HG03469 (cell line): ENCODE measurements around the gene DNAH17.
A peak's percentile ranks its signal among the peaks of the same experiment; 100 is the strongest.
"Not testable (repeated sequence)": the region's sequence is repeated elsewhere in the genome, so short reads cannot be mapped to it uniquely, and the experiment has no call there.

Experiments used
- ATAC-seq: cut with Tn5 transposase; IDR thresholded peaks from one replicate; pipeline ENCODE4 v1.9.1; 2021; ENCODE audit warnings: mild to moderate bottlenecking, moderate library complexity, moderate number of reproducible peaks; ENCODE audit not compliant: unreplicated experiment

DNAH17 gene

DNA sequence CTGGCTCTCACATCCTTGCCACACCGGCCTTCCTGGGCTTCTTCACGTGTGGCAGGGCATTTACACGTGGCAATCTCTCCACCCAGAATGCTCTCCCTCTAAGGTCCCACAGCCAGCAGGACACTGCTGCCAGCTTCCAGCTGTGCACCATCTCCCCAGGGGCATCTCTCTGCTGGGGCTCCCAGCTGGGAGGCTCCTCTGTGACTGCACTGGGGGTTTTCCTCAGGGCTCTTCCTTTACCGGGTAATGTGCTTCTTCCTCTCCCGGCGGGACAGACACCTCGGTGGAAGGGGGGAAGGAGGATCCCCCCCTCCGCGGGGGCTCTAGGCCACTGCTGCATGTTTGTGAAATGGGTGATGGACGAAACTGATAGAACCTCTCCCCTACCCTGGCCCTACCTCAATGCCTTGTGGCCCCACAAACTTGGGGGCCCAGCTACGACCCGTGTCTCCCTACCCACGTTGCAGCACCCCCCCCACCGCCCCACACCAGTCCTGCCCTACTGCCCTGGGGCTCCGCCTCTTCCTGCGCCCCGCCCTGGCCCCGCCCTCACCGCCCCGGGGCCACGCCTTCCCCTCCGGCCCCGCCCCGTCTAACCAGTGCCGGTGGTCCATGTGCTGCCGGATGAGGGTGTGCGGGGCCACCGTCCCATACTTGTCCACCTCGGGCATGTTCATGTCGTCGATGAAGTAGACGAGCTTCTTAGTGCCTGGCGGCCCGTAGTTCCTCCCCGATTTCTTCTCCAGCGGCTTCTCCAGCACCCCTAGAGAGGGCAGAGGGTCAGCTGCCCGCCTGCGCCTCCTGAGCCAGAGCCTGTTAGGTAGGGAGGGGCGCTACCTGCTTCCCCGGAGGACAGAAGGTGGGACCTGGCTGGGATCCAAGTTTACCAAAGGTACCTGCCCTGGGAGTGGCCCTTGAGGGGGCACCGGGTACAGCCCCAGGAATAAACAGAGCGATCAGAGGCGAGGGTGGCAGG lies 92.6 kb downstream of the DNAH17 start:
- no peak for ATAC-seq

DNA sequence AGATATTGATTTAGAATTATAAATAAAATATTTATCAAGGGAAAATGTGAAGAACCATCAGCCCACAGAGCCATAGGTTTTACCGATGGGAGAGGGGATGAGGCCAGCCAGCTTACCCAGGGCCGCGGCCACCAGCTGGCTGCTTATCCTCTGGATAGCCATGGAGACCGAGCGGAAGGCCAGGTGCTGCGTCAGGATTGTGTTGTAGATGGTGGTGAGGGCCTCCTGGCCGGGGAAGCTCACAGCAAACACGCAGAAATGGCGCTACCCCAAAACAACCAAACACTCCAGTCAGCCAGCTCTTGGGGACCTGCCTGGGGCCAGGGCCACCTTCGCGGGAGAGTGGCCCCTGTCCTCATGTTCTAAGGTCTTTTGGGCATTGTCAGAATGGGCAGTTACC lies 97.8 kb downstream of the DNAH17 start:
- no peak for ATAC-seq

DNA sequence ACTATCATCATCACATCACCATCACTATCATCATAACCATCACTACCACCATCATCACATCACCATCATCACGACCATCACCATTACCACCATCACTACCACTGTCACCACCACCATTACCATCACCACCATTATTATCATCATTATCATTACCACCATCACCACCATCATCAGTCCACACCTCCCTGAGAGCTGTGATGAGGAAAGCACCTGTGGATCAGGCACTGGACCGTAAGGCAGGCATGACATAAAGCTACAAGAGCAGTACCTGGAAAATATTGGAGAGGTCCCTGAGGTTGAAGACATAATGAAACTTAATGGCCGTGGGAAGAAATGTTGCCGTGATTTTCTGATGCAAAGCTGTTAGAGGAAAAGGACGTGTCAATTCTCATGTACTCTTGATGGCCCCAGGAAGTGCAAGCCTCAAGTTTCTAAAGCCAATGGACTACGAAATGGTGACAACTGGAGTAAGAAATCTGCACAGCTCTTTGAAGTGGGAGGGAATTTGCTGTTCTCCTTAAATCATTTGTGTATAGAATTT lies 98.4 kb downstream of the DNAH17 start:
- no peak for ATAC-seq

DNA sequence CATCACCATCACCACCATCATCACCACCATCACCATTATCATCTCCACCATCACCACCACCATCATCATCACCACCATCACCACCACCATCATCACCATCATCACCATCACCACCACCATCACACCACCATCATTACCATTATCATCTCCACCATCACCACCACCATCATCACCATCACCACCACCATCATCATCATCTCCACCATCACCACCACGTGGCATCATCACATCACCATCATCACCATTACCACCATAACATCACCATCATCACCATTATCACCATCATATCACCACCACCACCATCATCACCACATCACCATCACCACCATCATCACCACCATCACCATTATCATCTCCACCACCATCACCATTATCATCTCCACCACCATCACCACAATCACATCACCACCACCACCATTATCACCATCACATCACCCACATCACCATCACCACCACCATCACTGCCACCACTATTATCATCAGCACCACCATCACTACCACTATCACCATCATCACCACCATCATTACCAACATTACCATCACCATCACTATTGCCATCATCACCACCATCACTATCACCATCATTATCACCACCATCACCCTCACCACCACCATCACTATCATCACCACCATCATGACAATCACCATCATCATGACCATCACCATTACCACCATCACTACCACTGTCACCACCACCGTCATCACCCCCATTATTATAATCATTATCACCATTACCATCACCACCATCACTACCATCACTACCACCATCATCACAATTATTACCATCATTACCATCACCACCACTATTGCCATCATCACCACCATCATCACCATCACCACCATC lies 99.1 kb downstream of the DNAH17 start:
- no peak for ATAC-seq

DNA sequence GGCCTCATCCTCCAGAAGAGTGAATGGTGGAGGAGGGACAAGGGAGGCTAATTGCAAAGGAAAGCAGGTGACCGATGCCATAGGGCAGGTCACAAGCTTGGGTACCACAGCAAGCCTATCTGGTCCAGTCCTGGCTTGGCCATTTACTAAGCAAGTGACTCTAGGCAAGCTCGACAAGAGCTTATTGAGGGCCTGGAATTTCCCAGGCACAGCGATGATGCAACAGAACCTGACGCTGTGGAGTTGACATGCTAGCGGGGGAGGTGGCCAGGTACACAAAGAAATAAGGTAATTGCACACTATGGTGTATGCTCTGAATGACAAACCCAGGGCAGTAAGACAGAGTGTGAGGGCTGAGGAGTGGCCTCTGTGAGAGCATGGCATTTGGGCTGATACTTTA lies 100.2 kb downstream of the DNAH17 start:
- no peak for ATAC-seq

DNA sequence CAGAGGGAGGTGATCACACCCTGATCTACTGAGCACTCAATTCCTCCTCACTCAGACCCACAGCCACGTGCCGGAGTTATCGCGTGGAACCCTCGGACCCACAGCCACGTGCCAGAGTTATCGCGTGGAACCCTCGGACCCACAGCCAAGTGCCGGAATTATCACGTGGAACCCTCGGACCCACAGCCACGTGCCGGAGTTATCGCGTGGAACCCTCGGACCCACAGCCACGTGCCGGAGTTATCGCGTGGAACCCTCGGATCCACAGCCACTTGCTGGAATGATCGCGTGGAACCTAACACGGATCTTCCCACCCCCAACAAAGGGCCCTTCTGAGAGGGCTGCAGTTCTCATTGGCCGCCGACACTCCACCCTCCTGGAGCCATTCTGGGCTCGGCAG lies 101.0 kb downstream of the DNAH17 start:
- no peak for ATAC-seq

DNA sequence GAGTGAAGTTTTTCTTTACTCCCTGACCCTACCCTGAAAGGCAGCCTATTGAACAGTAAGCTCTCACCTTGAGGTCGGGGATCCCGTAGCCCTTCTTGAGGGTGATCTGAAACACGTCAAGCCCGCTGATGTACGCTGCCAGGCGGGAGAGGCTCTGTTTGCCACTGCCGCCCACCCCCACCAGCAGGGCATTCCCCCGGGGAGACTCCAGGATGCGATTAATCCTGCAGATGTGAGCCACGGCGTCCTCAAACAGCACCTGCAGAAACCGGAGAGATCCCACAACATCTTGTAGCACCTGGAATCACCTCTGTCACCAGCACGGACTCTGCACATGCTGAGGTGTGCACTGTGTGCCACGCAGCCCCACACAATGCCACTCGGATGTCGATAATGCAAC lies 102.0 kb downstream of the DNAH17 start:
- ATAC-seq, result no peak

DNA sequence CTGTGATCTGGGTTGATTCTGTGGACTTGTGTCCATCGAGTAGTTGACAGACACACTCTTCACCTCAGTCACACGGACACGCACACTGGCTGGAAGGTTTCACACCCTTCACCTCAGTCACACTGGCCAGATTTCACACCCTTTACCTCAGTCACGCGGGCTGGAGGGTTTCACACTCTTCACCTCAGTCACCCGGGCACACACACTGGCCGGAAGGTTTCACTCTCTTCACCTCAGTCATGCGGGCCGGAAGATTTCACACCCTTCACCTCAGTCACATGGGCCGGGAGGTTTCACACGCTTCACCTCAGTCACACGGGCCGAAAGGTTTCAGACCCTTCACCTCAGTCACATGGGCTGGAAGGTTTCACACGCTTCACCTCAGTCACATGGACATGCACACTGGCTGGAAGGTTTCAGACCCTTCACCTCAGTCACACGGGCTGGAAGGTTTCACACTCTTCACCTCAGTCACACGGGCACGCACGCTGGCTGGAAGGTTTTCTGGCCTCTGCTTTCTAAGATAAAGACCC lies 102.5 kb downstream of the DNAH17 start:
- peak; percentile 53 for ATAC-seq

DNA sequence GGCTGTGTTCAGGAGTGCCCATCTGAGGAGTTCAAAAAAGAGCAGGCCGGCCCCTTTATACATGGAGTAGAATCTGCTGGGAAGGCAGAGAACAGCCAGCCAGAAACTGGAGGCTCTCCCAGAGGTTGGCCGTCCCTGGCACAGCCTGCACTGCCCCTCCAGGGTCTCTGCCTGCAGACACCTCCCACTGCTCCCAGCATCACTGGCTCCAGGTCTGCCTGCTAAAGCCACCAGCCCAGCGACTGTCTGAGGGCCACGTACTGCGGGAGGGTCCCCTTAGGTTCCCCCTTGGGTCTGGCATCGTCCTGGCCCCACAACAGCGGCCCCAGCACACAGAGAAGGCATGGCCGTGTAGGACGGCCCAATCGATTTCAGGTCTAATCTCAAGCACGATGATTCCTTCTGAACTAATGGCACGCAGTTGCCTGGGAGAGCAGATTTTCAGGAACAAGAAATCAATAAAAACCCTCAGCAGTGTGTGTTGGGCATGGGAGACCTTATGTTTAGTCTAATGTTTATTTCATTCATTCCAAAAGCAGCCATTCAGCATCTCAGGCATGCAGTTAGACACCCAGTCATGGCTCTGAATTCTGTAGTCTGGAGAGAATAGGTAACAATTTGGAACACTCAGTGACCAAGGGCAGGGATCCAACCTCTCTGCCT lies 103.1 kb downstream of the DNAH17 start:
- ATAC-seq, result no peak

DNA sequence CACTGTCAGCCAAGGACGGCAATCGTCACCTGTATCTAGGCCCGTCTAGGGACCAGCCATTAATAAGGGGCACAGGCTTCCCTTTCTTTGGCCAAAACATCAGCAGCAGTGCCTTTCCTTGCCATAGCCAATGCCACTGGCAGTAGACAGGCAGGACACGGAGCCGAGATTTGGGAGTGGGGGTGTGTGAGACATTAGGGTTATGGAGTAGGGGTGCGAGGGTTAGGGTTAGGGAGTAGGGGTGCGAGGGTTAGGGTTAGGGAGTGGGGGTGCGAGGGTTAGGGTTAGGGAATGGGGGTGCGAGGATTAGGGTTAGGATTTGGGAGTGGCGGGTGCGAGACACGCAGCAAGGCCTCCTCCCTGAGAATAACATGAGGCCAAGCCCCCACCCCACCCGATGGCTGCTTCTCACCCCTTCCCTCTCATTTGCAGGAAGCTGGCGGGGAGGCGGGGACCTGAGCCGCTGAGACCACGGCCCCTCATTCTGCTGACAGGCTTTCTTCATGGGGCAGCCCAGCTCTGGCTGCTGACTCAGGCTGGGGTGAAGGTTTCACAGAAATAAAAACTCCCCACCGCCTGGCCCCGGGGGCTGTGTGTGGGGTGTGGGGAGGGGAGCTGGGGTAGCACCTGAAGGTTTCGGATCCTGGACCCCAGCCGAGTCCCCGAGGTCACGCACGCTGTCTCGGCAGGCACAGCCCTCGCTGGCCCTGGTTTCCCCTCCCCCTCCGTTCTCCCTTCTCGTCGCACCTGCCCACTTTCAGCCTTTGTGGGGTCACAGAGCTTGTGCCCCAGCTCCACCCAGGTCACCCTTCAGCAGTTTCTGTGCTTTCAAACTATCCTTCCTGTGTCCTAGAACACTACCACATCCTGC lies 104.9 kb downstream of the DNAH17 start:
- no peak for ATAC-seq

DNA sequence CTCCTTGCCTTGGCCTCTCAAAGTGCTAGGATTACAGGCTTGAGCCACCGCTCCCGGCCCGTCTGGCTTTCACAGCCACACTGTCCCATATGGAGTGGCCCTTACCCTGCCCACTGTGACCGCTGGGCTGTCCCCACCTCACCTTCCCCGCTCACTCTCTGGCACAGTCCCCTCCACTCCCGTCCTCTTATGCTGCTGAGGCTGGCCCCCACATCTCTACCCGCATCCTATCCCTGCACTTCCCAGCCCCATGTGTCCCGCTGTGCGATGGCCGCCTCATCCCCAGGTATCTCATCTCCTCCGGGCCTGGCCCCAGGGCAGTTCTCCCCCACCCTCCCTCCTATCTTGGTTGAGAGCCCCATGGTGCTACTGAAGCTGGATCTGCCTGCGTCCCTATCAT lies 105.6 kb downstream of the DNAH17 start:
- no peak for ATAC-seq

DNA sequence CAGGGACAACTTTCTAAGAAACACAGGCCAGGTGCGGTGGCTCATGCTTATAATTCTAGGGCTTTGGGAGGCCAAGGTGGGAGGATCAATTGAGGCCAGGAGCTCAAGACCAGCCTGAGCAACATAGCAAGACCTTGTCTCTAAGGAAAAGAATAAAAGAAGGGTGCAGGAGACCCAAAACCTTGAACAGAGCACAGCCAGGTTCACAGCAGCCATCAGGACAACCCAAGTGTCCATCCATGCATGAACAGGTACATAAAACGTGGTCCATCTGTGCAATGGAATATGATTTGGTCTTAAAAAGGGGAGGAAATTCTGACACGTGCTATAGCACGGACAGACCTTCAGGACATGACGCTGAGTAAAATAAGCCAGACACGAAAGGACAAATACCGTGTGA lies 107.8 kb downstream of the DNAH17 start:
- ATAC-seq, result no peak

DNA sequence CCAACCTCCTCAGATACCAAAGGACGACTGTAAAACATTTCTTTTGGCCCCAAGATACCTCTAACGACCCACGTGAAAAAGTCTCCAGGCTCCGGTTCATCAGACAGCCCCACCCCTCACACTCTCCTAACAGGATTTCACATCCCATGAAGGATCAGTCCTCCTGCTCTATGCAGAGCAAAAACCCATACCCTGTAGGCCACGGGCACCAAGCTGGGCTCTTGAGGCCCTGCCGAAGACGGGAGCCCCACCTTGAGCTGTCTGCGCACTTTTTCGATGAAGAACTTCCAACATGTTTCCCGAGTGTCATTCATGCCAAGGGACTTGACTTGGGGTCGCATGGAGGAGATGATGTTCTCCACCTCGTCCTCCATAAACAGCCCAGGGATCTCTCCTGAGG lies 108.8 kb downstream of the DNAH17 start:
- no peak for ATAC-seq

DNA sequence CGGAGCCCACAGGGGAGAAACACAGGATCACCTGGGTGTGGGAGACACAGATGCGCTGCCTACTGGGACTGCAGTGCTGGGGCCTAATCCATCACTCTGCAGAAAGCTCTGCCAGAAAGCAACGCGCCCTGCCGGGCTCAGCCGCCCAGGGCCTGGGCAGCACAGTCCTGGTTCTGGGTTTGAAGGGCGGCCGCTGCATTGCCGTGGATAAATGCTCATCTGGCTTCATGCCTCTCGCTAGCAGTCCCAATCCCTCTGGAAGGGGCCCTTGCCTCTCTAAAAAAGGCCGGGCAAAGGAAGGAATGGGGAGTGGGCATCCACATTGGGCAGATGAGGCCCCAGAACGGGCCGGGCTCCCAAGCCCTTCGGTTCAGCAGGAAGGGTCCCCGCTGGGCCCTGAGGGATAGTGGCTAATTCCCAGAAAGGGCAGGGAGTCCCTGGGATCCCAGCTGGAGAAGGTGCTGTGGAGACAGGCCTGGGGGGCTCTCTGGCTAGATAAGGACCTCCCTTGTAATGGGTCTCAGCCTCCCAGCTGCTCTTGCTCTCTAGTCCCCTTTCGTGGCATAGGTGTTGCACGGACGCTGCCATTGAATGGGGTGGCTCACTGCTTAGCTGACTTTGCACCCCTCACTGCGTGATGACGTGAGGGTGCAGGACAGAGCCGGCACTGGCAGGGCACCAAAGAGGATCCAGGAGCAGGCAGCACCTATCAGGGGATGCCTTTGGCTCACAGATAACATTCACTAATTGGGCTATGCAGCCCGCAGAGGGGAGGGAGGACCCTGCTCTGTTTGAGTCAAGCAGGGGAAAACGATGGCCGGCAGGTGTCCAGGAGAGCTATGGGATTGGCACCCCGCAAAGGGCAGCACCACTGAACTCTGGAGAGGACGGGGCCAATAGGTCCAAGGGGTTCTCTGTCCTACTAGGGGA lies 110.1 kb downstream of the DNAH17 start:
- no peak for ATAC-seq

DNA sequence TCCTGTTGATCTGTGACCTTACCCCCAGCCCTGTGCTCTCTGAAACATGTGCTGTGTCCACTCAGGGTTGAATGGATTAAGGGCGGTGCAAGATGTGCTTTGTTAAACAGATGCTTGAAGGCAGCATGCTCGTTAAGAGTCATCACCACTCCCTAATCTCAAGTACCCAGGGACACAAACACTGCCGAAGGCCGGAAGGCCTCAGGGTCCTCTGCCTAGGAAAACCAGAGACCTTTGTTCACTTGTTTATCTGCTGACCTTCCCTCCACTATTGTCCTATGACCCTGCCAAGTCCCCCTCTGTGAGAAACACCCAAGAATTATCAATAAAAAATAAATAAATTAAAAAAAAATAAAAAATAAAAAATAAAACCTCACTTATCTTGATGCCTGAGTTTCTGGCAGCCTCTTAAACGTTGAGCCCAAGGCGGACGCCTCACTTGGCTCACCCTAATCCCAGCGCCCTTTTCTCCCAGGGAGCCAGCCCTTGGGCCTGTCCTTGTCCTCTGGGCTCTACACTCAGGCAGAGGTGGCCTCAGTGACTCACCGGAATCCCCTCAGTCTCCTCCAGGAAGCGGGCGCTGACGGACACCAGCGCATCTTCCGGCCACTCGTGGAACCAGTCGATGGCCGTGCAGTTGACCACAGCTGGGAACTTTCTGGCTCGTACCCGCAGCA lies 110.9 kb downstream of the DNAH17 start:
- not testable (repeated sequence) for ATAC-seq

DNA sequence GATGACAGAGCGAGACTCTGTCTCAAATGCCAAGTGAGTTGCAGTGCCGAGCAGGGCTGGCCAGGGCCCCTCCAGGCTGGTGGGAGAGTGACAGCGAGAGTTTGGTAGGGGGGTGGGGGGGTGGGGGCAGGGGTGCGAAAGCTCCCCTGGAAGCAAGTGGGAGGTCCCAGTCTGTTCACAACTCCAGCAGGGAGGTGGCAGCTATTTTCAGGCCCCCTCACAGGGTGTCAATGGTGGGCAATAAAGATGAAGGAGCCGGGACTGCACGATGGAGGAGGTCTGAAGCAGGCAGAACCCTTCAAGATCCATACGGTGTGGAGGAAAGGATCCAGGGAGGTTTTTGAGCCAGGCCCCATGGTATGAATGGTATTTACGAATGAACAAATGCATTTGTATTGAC lies 115.0 kb downstream of the DNAH17 start:
- no peak for ATAC-seq

DNA sequence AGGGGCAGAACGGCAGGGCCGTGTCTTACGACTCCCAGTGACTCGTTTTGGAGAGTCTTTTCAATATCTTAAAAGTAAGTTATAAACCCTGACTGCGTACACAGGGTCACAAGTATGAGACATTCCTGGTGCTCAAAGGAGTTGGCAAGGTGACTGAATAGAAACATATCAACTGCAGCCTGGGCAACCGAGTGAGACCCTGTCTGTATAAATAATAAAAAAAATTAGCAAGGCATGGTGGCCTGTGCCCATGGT lies 115.5 kb downstream of the DNAH17 start:
- ATAC-seq, result no peak

DNA sequence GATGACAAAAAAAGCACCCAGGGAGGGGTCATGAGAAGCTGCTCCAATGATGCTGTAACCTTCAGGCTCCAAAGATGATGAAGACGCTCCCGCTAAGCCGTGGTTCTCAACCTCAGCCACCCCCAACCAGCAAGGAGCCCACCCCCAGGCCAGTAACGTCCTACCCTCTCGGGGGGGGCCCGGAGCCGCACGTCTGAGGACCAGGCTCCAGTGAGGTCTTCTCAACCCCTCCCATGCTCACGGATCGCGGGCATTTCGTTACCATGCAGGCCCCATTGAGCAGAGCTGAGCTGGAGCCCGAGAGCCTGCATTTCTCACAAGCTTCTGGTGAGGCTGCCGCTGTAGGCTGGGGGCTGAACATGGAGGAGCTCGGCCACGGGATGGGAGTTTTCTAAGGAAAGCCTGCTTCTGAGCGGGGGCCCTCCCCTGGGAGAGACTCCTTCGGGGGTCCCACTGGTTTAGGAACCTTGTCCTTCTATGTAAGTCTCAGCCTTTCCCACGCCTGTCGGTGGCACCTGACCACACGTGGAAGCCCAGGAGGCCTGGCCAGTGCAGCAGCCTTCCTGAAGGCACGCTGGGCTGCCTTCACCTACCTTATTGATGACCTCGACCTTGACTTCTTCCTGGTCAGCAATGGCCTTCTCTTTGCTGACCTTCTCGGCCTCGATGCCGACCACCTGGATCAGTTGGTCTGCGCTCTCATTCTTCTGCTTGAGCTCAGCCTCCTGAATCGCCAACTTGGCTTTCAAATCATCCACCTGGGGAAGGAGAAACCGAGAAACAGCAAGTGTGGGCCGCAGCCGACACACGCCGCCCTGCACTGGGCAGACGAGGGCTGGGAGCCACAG lies 116.0 kb downstream of the DNAH17 start:
- ATAC-seq, result no peak
